H1 (cell line): ENCODE measurements around the gene HGFAC. TPM values are rescaled to one million over a fixed set of nuclear protein-coding genes. Genes with fewer than 3 reads are reported as not detected.

ENCODE experiments used
- BRCA1 ChIP-seq: IDR thresholded peaks from 2 replicates; pipeline ENCODE4 v1.6.1; 2012; ENCODE audit warnings: low read depth, low read length, improper control_type of control experiment
- GABPA ChIP-seq: IDR thresholded peaks from 2 replicates; pipeline ENCODE4 v1.6.1; 2011; ENCODE audit warnings: mild to moderate bottlenecking, low read length, moderate library complexity, borderline replicate concordance; ENCODE audit not compliant: insufficient read depth
- polyA plus RNA-seq, 7 experiments: library from polyadenylated mRNA; depleted of rRNA in 3 of 7; stranded (reverse) in 5 of 7; unstranded in 2 of 7; fragments of >200 nt in 5 of 7; fragments of 200-250 nt in 2 of 7; gene quantifications; 1 replicate in 5 of 7; 2 replicates in 1 of 7; 4 replicates in 1 of 7; pipeline versions ENCODE4 v1.2.1 to v1.2.3, GENCODE V29; 2011 to 2013; ENCODE audit warnings: missing spikeins in 2 of 7, mixed read lengths in 2 of 7
- total RNA-seq: library from RNA; stranded (reverse); fragmentation: NEBNext Ultra II Directional; extraction: Animal tissue kit (Norgen Biotek cat#: 25700); gene quantifications from 2 replicates; pipeline ENCODE4 v1.2.1, GENCODE V29; 2021

HGFAC gene
- total and polyA plus RNA-seq, 2 of the 8 experiments (the other 6 are each of a cell fraction or from before 2014, with no cell fraction given): 0.14 to 0.15 TPM

GRCh38 chr4:3471098-3471760 lies 29.5 kb downstream of the HGFAC start (continued):
- TF ChIP-seq GABPA (no peak), BRCA1 (no peak)
